22Rv1 (cell line): ENCODE results near the gene HGS.

ENCODE experiments used
- ZFX ChIP-seq: fragments of 450-650 bp; IDR thresholded peaks from 2 replicates; pipeline ENCODE4 v1.6.1; 2017; ENCODE audit warnings: antibody characterized with exemption, borderline replicate concordance
- TF ChIP-seq, protein P1 (sequence below): fragments of 450-650 bp; IDR thresholded peaks from 2 replicates; pipeline ENCODE4 v1.5.1; 2017; ENCODE audit warnings: mild to moderate bottlenecking

DNA sequence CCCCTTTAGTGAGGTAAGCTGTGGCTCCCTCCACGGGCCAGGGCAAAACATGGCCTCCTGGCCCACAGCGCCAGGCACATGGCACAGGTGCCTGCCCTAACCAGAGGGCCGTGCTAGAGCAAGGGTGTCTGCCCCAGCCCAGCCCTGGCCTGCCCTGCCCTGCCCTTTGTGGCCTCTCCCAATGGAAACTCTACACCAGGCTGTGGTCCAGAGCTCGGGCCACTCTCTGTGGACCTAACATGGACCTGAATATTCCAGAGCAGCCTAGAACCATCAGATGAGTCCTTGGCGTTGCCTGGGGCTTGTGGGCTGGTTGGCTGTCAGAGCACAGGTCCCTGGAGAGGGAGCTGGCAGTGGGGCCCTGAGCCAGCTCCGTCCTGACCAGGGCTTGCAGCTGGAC is 11.4 kb downstream of the HGS start:
- TF ChIP-seq, protein P1, sequence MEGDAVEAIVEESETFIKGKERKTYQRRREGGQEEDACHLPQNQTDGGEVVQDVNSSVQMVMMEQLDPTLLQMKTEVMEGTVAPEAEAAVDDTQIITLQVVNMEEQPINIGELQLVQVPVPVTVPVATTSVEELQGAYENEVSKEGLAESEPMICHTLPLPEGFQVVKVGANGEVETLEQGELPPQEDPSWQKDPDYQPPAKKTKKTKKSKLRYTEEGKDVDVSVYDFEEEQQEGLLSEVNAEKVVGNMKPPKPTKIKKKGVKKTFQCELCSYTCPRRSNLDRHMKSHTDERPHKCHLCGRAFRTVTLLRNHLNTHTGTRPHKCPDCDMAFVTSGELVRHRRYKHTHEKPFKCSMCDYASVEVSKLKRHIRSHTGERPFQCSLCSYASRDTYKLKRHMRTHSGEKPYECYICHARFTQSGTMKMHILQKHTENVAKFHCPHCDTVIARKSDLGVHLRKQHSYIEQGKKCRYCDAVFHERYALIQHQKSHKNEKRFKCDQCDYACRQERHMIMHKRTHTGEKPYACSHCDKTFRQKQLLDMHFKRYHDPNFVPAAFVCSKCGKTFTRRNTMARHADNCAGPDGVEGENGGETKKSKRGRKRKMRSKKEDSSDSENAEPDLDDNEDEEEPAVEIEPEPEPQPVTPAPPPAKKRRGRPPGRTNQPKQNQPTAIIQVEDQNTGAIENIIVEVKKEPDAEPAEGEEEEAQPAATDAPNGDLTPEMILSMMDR: no peak
- no peak for TF ChIP-seq ZFX
